ENCODE data around the gene TRIM62.

DNA sequence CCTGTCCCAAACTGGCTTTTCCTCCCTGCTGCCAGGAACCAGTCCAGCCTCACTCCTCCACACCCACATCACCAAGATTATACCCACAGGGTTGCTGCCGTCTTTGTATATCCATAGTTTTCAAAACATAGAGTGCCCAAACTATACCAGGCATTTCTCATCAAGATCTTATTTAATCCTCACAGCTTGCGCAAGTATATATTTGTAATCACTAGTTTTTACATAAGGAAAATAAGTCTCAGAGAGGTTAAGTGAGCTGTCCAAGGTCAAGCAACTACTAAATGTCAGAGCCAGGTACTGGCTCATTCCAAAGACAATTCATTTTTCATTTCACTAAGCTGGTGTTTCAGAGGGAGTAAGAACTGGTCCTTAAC, 39.5 kb upstream of the TRIM62 start:
- TF ChIP-seq, protein P1, sequence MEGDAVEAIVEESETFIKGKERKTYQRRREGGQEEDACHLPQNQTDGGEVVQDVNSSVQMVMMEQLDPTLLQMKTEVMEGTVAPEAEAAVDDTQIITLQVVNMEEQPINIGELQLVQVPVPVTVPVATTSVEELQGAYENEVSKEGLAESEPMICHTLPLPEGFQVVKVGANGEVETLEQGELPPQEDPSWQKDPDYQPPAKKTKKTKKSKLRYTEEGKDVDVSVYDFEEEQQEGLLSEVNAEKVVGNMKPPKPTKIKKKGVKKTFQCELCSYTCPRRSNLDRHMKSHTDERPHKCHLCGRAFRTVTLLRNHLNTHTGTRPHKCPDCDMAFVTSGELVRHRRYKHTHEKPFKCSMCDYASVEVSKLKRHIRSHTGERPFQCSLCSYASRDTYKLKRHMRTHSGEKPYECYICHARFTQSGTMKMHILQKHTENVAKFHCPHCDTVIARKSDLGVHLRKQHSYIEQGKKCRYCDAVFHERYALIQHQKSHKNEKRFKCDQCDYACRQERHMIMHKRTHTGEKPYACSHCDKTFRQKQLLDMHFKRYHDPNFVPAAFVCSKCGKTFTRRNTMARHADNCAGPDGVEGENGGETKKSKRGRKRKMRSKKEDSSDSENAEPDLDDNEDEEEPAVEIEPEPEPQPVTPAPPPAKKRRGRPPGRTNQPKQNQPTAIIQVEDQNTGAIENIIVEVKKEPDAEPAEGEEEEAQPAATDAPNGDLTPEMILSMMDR (conservative IDR thresholded peaks at IDR 0.05; ENCODE audit: low read depth, low read length): no peak
- no peak for TF ChIP-seq EZH2 (IDR thresholded peaks at IDR 0.05; ENCODE audit: borderline replicate concordance, low read depth, low read length, poor library complexity, severe bottlenecking)

Data from A673 (cell line).